A549 (cell line): Measurements from ENCODE around the gene NUDT5. TPM values are rescaled to one million over a fixed set of nuclear protein-coding genes. Genes with fewer than 3 reads are reported as not detected.
A peak's percentile ranks its signal among the peaks of the same experiment; 100 is the strongest.

Experiments
- ATAC-seq, 2 experiments: fragments of 200-7000 bp in 1 of 2; fragments of >200 bp in 1 of 2; cut with Nextera tagmentation in 1 of 2; cut with Tn5 transposase in 1 of 2; 3 replicates each; pipeline versions ENCODE4 v1.8.0 to v1.9.1; 2018 to 2020; ENCODE audit warnings: mild to moderate bottlenecking in 1 of 2, moderate library complexity in 1 of 2
- CTCF ChIA-PET: fragments of 300-600 bp; sonication (Branson Sonifier 250); formaldehyde crosslinking; extraction: SDS; loops from one replicate; lab custom pipeline; 2021; ENCODE audit warnings: antibody characterized with exemption, inconsistent platforms; lab: Yijun Ruan, JAX
- POLR2A ChIA-PET: fragments of 350-600 bp; formaldehyde crosslinking; extraction: SDS; loops from one replicate; lab custom pipeline; 2021; ENCODE audit warnings: antibody characterized with exemption, inconsistent platforms; lab: Yijun Ruan, JAX
- DNase-seq, 2 experiments: peaks; one replicate each; pipeline versions ENCODE4 v3.0.0 to v3.0.0-alpha.2; 2011 to 2016; ENCODE audit warnings: low read depth in 1 of 2, low spot score in 1 of 2
- FAIRE-seq: peaks from 2 replicates; lab custom pipeline; 2011; peaks lifted over from hg19 to GRCh38; lab: Jason Lieb, UNC
- H3K27ac ChIP-seq, 2 experiments: fragments of >200 bp; sonication (Bioruptor Twin); formaldehyde crosslinking; 3 replicates each; pipeline ENCODE4 v1.5.1; 2016 to 2017
- H3K4me1 ChIP-seq: fragments of >200 bp; sonication (Bioruptor Twin); formaldehyde crosslinking; 3 replicates; pipeline ENCODE4 v1.6.1; 2016
- H3K4me2 ChIP-seq: fragments of >200 bp; sonication (Bioruptor Twin); formaldehyde crosslinking; 3 replicates; pipeline ENCODE4 v1.6.1; 2016
- H3K4me3 ChIP-seq: fragments of >200 bp; sonication (Bioruptor Twin); formaldehyde crosslinking; 3 replicates; pipeline ENCODE4 v1.5.1; 2016
- H3K9me3 ChIP-seq: fragments of >200 bp; sonication (Bioruptor Twin); formaldehyde crosslinking; 3 replicates; pipeline ENCODE4 v1.6.1; 2016
- ATOH8 ChIP-seq: fragments of 250-450 bp; sonication (Bioruptor Pico); IDR thresholded peaks from 2 replicates; pipeline ENCODE4 v1.5.0; 2020; ENCODE audit warnings: low read depth, mild to moderate bottlenecking, moderate library complexity
- CBX2 ChIP-seq: fragments of 200-600 bp; sonication (generic); IDR thresholded peaks from 2 replicates; pipeline ENCODE4 v1.6.1; 2016; ENCODE audit warnings: low read depth, mild to moderate bottlenecking, borderline replicate concordance
- FOSB ChIP-seq: fragments of 250-450 bp; sonication (Bioruptor Pico); IDR thresholded peaks from 2 replicates; pipeline ENCODE4 v1.5.0; 2020; ENCODE audit warnings: mild to moderate bottlenecking, moderate library complexity
- FOXS1 ChIP-seq: fragments of 250-450 bp; sonication (Bioruptor Pico); IDR thresholded peaks from 2 replicates; pipeline ENCODE4 v1.5.0; 2020; ENCODE audit warnings: mild to moderate bottlenecking, moderate library complexity
- HOXB13 ChIP-seq: fragments of 250-450 bp; sonication (Bioruptor Pico); IDR thresholded peaks from 2 replicates; pipeline ENCODE4 v1.5.0; 2020; ENCODE audit warnings: low read depth, mild to moderate bottlenecking, moderate library complexity
- JUNB ChIP-seq: fragments of >200 bp; sonication (Bioruptor Twin); formaldehyde crosslinking; IDR thresholded peaks from 2 replicates; pipeline ENCODE4 v1.6.1; 2016
- MAZ ChIP-seq: fragments of 150-350 bp; IDR thresholded peaks from 2 replicates; pipeline ENCODE4 v1.6.1; 2014; ENCODE audit warnings: antibody characterized with exemption, low read depth, low read length, borderline replicate concordance
- PHF8 ChIP-seq: fragments of 200-600 bp; sonication (generic); IDR thresholded peaks from 2 replicates; pipeline ENCODE4 v1.6.1; 2016; ENCODE audit warnings: low read depth, mild to moderate bottlenecking, antibody characterized with exemption, moderate library complexity, borderline replicate concordance
- SMC3 ChIP-seq: fragments of >200 bp; sonication (Bioruptor Twin); formaldehyde crosslinking; IDR thresholded peaks from 3 replicates; pipeline ENCODE4 v1.6.1; 2018; ENCODE audit warnings: inconsistent platforms
- TP53 ChIP-seq: fragments of 250-450 bp; sonication (Bioruptor Pico); IDR thresholded peaks from 2 replicates; pipeline ENCODE4 v1.5.0; 2021; ENCODE audit warnings: mild to moderate bottlenecking, moderate library complexity
- USF2 ChIP-seq: fragments of 450-650 bp; IDR thresholded peaks from 2 replicates; pipeline ENCODE4 v1.6.1; 2014; ENCODE audit warnings: antibody characterized with exemption
- ZFP36 ChIP-seq: fragments of 450-650 bp; IDR thresholded peaks from 2 replicates; pipeline ENCODE4 v1.6.1; 2014; ENCODE audit warnings: borderline replicate concordance; ENCODE audit not compliant: partially characterized antibody
- ZSCAN20 ChIP-seq: fragments of 250-450 bp; sonication (Bioruptor Pico); IDR thresholded peaks from 2 replicates; pipeline ENCODE4 v1.8.0; 2022; ENCODE audit warnings: mild to moderate bottlenecking, moderate library complexity
- WGBS: methylation state at CpG from one replicate; pipeline ENCODE4 v1.1.6; 2017; ENCODE audit errors: missing lambda C conversion rate; 5-methylcytosine and 5-hydroxymethylcytosine counted together
- polyA plus RNA-seq, 4 experiments: library from polyadenylated mRNA; depleted of rRNA in 3 of 4; stranded (reverse); fragments of >200 nt; fragmentation: RNase III in 1 of 4; extraction: RNeasy Plus Mini Kit Qiagen cat#74134 plus additional on column Dnase treatment in 1 of 4; gene quantifications; 2 replicates in 3 of 4; 3 replicates in 1 of 4; pipeline ENCODE4 v1.2.3, GENCODE V29; 2011 to 2017
- TF ChIP-seq, protein P1 (sequence below): fragments of 200-600 bp; sonication (generic); IDR thresholded peaks from 2 replicates; pipeline ENCODE4 v1.6.1; 2016; ENCODE audit warnings: antibody characterized with exemption, mild to moderate bottlenecking, moderate library complexity
- TF ChIP-seq, protein P2 (sequence below): IDR thresholded peaks from 2 replicates; pipeline ENCODE4 v1.6.1; 2012

Gene NUDT5
- polyA plus RNA-seq, 2 of the 4 experiments (the other 2 are of a cell fraction): 146 to 190 TPM

GRCh38 chr10:12164085-12164484 lies 31.6 kb downstream of the NUDT5 start:
- Histone ChIP-seq H3K4me2 (no peak overlapping the region), H3K27ac (no peak overlapping the region), H3K9me3 (no peaks in the 10 kb centered on the region), H3K4me1 (no peaks in the 10 kb centered on the region), H3K4me3 (no peak overlapping the region)
- ChIA-PET POLR2A (no interaction called here), CTCF (interaction anchor here (1.3 kb wide), 1 partner anchor 548 kb away, joined by 4 read pairs; no protein-coding TSS in a partner anchor)
- FAIRE-seq (no peak), DNase-seq (no peak), ATAC-seq (no peak)
- 93% methylated on average over 12 of the region's 12 CpGs for WGBS
- TF ChIP-seq FOSB (CRISPR knock-in tag): no peak
- TF ChIP-seq ATOH8: no peak

GRCh38 chr10:12162927-12163326 lies 32.8 kb downstream of the NUDT5 start:
- Histone ChIP-seq H3K4me2 (no peak overlapping the region), H3K4me1 (no peaks in the 10 kb centered on the region), H3K27ac (no peak overlapping the region), H3K9me3 (no peaks in the 10 kb centered on the region), H3K4me3 (no peak overlapping the region)
- ATAC-seq: peak; percentile 59 to 60; a peak in 4 of 6 replicates
- TF ChIP-seq ZFP36 (no peak), FOSB (CRISPR knock-in tag) (no peak), TP53 (CRISPR knock-in tag) (no peak), SMC3 (no peak), USF2 (no peak), FOXS1 (no peak), JUNB (no peak), PHF8 (no peak), MAZ (no peak)
- no peak for DNase-seq
- CTCF ChIA-PET: interaction anchor here (0.7 to 1.3 kb wide), 2 partner anchors 381 to 549 kb away, joined by 3 to 4 read pairs; no protein-coding TSS in a partner anchor
- POLR2A ChIA-PET: no interaction called here
- WGBS: 93% methylated on average over 6 of the region's 6 CpGs
- FAIRE-seq: no peak

- FAIRE-seq (no peak), ATAC-seq (no peak), DNase-seq (no peak)
- CTCF ChIA-PET: no interaction called here
- H3K9me3 ChIP-seq: no peaks in the 10 kb centered on the region
- no peak overlapping the region for H3K27ac ChIP-seq
- POLR2A ChIA-PET: no interaction called here
- 97% methylated on average over 5 of the region's 5 CpGs for WGBS
- H3K4me3 ChIP-seq: no peak overlapping the region
- no peaks in the 10 kb centered on the region for H3K4me1 ChIP-seq
- no peak overlapping the region for H3K4me2 ChIP-seq
- no peak for TF ChIP-seq ZFP36
- TF ChIP-seq, protein P1, sequence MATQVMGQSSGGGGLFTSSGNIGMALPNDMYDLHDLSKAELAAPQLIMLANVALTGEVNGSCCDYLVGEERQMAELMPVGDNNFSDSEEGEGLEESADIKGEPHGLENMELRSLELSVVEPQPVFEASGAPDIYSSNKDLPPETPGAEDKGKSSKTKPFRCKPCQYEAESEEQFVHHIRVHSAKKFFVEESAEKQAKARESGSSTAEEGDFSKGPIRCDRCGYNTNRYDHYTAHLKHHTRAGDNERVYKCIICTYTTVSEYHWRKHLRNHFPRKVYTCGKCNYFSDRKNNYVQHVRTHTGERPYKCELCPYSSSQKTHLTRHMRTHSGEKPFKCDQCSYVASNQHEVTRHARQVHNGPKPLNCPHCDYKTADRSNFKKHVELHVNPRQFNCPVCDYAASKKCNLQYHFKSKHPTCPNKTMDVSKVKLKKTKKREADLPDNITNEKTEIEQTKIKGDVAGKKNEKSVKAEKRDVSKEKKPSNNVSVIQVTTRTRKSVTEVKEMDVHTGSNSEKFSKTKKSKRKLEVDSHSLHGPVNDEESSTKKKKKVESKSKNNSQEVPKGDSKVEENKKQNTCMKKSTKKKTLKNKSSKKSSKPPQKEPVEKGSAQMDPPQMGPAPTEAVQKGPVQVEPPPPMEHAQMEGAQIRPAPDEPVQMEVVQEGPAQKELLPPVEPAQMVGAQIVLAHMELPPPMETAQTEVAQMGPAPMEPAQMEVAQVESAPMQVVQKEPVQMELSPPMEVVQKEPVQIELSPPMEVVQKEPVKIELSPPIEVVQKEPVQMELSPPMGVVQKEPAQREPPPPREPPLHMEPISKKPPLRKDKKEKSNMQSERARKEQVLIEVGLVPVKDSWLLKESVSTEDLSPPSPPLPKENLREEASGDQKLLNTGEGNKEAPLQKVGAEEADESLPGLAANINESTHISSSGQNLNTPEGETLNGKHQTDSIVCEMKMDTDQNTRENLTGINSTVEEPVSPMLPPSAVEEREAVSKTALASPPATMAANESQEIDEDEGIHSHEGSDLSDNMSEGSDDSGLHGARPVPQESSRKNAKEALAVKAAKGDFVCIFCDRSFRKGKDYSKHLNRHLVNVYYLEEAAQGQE: no peak
- TF ChIP-seq CBX2: no peak
- TF ChIP-seq FOSB (CRISPR knock-in tag): no peak
- TF ChIP-seq ZSCAN20 (CRISPR knock-in tag): no peak
Observed at GRCh38 chr10:12160664-12161063, 35.0 kb downstream of the NUDT5 start.

DNA sequence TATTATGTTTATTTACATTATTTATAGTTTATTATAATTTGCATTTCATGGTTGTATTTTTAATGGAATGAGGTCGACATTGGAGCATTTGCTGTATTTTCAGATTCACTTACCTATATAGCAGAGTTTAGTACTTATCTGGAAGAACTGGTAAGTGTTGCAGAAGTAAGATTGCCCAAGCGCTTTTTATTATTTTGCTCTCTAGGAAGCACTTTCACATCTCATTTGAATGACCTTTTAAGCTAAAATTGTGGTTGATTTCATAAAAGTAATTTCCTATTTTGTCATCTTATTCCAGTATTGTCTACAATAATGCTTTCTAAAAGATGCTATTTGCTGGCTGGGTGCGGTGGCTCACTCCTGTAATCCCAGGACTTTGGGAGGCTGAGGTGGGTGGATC lies 37.6 kb downstream of the NUDT5 start:
- POLR2A ChIA-PET: no interaction called here
- TF ChIP-seq, protein P2, sequence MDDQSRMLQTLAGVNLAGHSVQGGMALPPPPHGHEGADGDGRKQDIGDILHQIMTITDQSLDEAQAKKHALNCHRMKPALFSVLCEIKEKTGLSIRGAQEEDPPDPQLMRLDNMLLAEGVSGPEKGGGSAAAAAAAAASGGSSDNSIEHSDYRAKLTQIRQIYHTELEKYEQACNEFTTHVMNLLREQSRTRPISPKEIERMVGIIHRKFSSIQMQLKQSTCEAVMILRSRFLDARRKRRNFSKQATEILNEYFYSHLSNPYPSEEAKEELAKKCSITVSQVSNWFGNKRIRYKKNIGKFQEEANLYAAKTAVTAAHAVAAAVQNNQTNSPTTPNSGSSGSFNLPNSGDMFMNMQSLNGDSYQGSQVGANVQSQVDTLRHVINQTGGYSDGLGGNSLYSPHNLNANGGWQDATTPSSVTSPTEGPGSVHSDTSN: no peak
- TF ChIP-seq HOXB13: no peak
- TF ChIP-seq, protein P1: no peak
- no peak overlapping the region for H3K4me2 ChIP-seq
- no peak overlapping the region for H3K27ac ChIP-seq
- H3K9me3 ChIP-seq: no peaks in the 10 kb centered on the region
- CTCF ChIA-PET: no interaction called here
- DNase-seq (no peak), ATAC-seq (no peak), FAIRE-seq (no peak)
- no peaks in the 10 kb centered on the region for H3K4me1 ChIP-seq
- H3K4me3 ChIP-seq: no peak overlapping the region
- 85% methylated on average over 3 of the region's 3 CpGs for WGBS
